ENCODE measurements around the gene GPR143.

- TF ChIP-seq POLR2A (IDR thresholded peaks at IDR 0.05; ENCODE audit: low read length) = no peak
- no peak for TF ChIP-seq GATA1 (IDR thresholded peaks at IDR 0.05; ENCODE audit: low read depth, low read length)
Measured at GRCh38 chrX:9682456-9682855, 83.2 kb downstream of the GPR143 start.
